HepG2 (cell line): Measurements from ENCODE around the gene PSMB11. TPM values are rescaled to one million over a fixed set of nuclear protein-coding genes. Genes with fewer than 3 reads are reported as not detected.

Source experiments
- ATAD3A ChIP-seq: sonication (generic); formaldehyde crosslinking; IDR thresholded peaks from 2 replicates; pipeline ENCODE4 v1.4.0; 2020; ENCODE audit warnings: missing genetic modification reagents
- ATF1 ChIP-seq: IDR thresholded peaks from 2 replicates; pipeline ENCODE4 v1.6.1; 2016; ENCODE audit warnings: mild to moderate bottlenecking, control low read depth
- BRD4 ChIP-seq: sonication (generic); formaldehyde crosslinking; IDR thresholded peaks from 2 replicates; pipeline ENCODE4 v1.4.0; 2020; ENCODE audit warnings: missing genetic modification reagents
- ELF3 ChIP-seq: IDR thresholded peaks from 2 replicates; pipeline ENCODE4 v1.6.1; 2016; ENCODE audit warnings: missing genetic modification reagents, missing compliant biosample characterization
- GMEB2 ChIP-seq: IDR thresholded peaks from 2 replicates; pipeline ENCODE4 v1.6.1; 2016; ENCODE audit warnings: missing biosample characterization, missing genetic modification reagents, low read depth
- KDM4B ChIP-seq: sonication (generic); formaldehyde crosslinking; IDR thresholded peaks from 2 replicates; pipeline ENCODE4 v1.4.0; 2020; ENCODE audit warnings: missing genetic modification reagents
- KDM6A ChIP-seq: IDR thresholded peaks from 2 replicates; pipeline ENCODE4 v1.6.1; 2016; ENCODE audit warnings: low read depth
- MAZ ChIP-seq, 2 experiments: sonication (generic) in 1 of 2; formaldehyde crosslinking in 1 of 2; IDR thresholded peaks; 2 replicates each; pipeline versions ENCODE4 v1.5.0 to v1.6.1; 2012 to 2020; ENCODE audit warnings: low read depth in 2 of 2, mild to moderate bottlenecking in 2 of 2, borderline replicate concordance in 1 of 2, improper control_type of control experiment in 1 of 2, low read length in 1 of 2, missing genetic modification reagents in 1 of 2, moderate library complexity in 1 of 2
- STAT5B ChIP-seq: sonication (generic); formaldehyde crosslinking; IDR thresholded peaks from 2 replicates; pipeline ENCODE4 v1.4.0; 2020; ENCODE audit warnings: missing genetic modification reagents
- TARDBP ChIP-seq: sonication (generic); formaldehyde crosslinking; IDR thresholded peaks from 2 replicates; pipeline ENCODE4 v1.8.0; 2022; ENCODE audit warnings: mild to moderate bottlenecking, missing genetic modification reagents
- TFDP2 ChIP-seq: sonication (generic); formaldehyde crosslinking; IDR thresholded peaks from 2 replicates; pipeline ENCODE4 v1.4.0; 2020; ENCODE audit warnings: missing genetic modification reagents
- ZBTB38 ChIP-seq: sonication (generic); formaldehyde crosslinking; IDR thresholded peaks from 2 replicates; pipeline ENCODE4 v1.5.1; 2020; ENCODE audit warnings: mild to moderate bottlenecking, missing genetic modification reagents
- ZFP91 ChIP-seq: sonication (generic); formaldehyde crosslinking; IDR thresholded peaks from 2 replicates; pipeline ENCODE4 v1.9.0; 2022; ENCODE audit warnings: missing genetic modification reagents, mild to moderate bottlenecking, borderline replicate concordance
- ZMYM4 ChIP-seq: sonication (generic); formaldehyde crosslinking; IDR thresholded peaks from 2 replicates; pipeline ENCODE4 v1.8.1; 2023; ENCODE audit warnings: mild to moderate bottlenecking, missing genetic modification reagents
- ZNF12 ChIP-seq: sonication (generic); formaldehyde crosslinking; IDR thresholded peaks from 2 replicates; pipeline ENCODE4 v1.5.0; 2020; ENCODE audit warnings: missing genetic modification reagents
- ZNF547 ChIP-seq: sonication (generic); formaldehyde crosslinking; IDR thresholded peaks from 2 replicates; pipeline ENCODE4 v1.5.1; 2020; ENCODE audit warnings: mild to moderate bottlenecking, missing genetic modification reagents
- polyA plus RNA-seq, 8 experiments: library from polyadenylated mRNA; depleted of rRNA in 3 of 8; stranded (reverse) in 7 of 8; unstranded in 1 of 8; fragments of >200 nt; fragmentation: Illumina TruSeq in 4 of 8; extraction: Trizol in 4 of 8; gene quantifications; 2 replicates each; pipeline versions ENCODE4 v1.2.1 to v1.2.3, GENCODE V29; 2011 to 2016; ENCODE audit warnings: low read depth in 4 of 8, missing spikeins in 1 of 8, mixed read lengths in 1 of 8; ENCODE audit not compliant: insufficient read depth in 1 of 8
- total RNA-seq, 5 experiments: library from RNA; depleted of rRNA; stranded (reverse); fragments of >200 nt; fragmentation: Illumina TruSeq; extraction: Trizol; gene quantifications; 2 replicates each; pipeline ENCODE4 v1.2.3, GENCODE V29; 2016; ENCODE audit warnings: low read depth in 1 of 5
- TF ChIP-seq, protein P1 (sequence below): sonication (generic); formaldehyde crosslinking; IDR thresholded peaks from 2 replicates; pipeline ENCODE4 v1.5.1; 2020; ENCODE audit warnings: mild to moderate bottlenecking, missing genetic modification reagents, borderline replicate concordance
- TF ChIP-seq, protein P2 (sequence below): sonication (generic); formaldehyde crosslinking; IDR thresholded peaks from 2 replicates; pipeline ENCODE4 v1.8.0; 2022; ENCODE audit warnings: mild to moderate bottlenecking, missing genetic modification reagents; ENCODE audit not compliant: insufficient replicate concordance

The PSMB11 gene
- total and polyA plus RNA-seq, 2 of the 13 experiments (the other 11 are each of a cell fraction or from before 2014, with no cell fraction given), result not detected

DNA sequence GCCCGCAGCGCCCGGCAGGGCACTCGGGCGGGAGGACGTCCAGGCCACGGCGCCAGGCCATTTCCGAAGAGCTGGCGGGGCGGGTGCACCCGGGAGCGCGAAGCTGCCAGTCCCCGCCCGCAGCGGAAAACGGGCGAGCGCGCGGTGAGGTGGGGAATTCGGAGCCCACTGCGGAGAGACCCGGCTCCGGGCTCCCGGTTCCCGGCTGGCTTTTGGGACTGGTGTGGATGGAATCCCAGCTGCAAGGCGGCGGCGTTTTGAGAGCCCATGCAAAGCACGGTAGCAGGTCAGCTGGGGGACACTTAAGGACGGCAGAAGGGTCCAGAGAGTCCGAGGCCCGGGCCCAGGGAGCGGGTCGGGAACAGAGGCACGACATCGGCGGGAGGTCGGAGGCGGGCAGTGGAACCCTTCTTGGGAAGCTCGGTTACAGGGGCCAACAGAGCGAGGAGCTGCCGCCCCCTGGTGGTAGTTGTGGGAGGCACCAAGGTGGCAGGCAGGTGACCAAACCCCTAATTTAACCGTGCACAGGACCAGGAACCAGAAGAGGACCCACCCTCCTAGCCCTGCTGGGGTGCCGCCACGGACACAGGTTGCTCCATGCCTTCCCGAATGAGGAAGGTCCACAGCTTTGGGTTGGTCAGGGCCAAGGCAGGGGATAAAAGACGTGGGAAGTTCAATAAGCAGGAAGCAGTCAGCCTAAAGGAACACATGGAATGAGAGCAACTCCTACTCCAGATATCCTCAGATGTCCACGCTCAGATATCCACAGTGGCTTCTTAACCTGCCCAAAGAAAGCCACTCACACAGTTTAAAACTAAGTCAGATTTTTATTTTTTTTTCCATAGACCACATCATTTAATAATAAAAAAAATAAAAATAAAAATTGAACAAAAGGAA, 16.0 kb downstream of the PSMB11 start (continued):
- peak; percentile 56 for TF ChIP-seq TFDP2 (CRISPR knock-in tag)
- peak; percentile 95 for TF ChIP-seq KDM4B (CRISPR knock-in tag)
- peak; percentile 65; the same call in 1 of the 2 replicates for TF ChIP-seq BRD4 (CRISPR knock-in tag)
- TF ChIP-seq ELF3 (CRISPR knock-in tag), result peak; percentile 49; the same call in 1 of the 2 replicates
- TF ChIP-seq ZNF12 (CRISPR knock-in tag), result no peak
- peak; percentile 84 for TF ChIP-seq TARDBP
- peak; percentile 97 for TF ChIP-seq ZNF547 (CRISPR knock-in tag)
- TF ChIP-seq, protein P1, sequence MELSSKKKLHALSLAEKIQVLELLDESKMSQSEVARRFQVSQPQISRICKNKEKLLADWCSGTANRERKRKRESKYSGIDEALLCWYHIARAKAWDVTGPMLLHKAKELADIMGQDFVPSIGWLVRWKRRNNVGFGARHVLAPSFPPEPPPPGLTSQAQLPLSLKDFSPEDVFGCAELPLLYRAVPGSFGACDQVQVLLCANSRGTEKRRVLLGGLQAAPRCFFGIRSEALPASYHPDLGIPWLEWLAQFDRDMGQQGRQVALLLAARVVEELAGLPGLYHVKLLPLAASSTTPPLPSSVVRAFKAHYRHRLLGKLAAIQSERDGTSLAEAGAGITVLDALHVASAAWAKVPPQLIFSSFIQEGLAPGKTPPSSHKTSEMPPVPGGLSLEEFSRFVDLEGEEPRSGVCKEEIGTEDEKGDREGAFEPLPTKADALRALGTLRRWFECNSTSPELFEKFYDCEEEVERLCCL, result no peak; the same call in 1 of the 2 replicates
- peak; percentile 88 for TF ChIP-seq ZBTB38 (CRISPR knock-in tag)
- peak; percentile 21; the same call in 1 of the 2 replicates for TF ChIP-seq KDM6A (CRISPR knock-in tag)
- TF ChIP-seq, protein P2, sequence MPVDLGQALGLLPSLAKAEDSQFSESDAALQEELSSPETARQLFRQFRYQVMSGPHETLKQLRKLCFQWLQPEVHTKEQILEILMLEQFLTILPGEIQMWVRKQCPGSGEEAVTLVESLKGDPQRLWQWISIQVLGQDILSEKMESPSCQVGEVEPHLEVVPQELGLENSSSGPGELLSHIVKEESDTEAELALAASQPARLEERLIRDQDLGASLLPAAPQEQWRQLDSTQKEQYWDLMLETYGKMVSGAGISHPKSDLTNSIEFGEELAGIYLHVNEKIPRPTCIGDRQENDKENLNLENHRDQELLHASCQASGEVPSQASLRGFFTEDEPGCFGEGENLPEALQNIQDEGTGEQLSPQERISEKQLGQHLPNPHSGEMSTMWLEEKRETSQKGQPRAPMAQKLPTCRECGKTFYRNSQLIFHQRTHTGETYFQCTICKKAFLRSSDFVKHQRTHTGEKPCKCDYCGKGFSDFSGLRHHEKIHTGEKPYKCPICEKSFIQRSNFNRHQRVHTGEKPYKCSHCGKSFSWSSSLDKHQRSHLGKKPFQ (CRISPR knock-in tag), result no peak
- TF ChIP-seq ZFP91 (CRISPR knock-in tag), result peak; percentile 89
- no peak for TF ChIP-seq ATAD3A (CRISPR knock-in tag)
- TF ChIP-seq ZMYM4 (CRISPR knock-in tag), result peak; percentile 80
- no peak for TF ChIP-seq ATF1 (CRISPR knock-in tag)
- TF ChIP-seq MAZ (IDR thresholded peaks at IDR 0.05; ENCODE audit: borderline replicate concordance, low read depth, low read length), result 0 out of 2 replicates have a peak, but pooled peaks have one; percentile 20
- peak; percentile 90 for TF ChIP-seq MAZ (CRISPR knock-in tag; IDR thresholded peaks at IDR 0.05; ENCODE audit: low read depth)
- no peak for TF ChIP-seq STAT5B (CRISPR knock-in tag)
- TF ChIP-seq GMEB2 (CRISPR knock-in tag), result no peak
